ENCODE results near the gene PI4K2B.
"Not testable (repeated sequence)": the region's sequence is repeated elsewhere in the genome, so short reads cannot be mapped to it uniquely, and the experiment has no call there.

Gene PI4K2B

DNA sequence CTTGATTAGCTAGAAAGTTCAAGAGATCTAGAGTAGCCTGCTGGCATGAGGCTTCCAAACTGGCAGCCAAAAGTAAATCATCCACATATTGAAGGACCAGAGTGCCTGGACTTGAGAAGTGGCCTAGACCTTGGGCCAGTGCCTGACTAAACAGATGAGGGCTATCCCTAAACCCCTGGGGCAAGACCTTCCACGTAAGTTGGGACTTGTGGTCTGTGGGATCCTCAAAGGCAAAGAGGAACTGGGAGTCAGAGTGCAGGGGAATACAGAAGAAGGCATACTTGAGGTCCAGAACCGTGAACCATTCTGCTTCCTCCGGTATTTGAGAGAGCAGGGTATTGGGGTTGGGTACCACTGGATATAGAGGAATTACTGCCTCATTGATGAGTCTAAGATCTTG is 8.4 kb downstream of the PI4K2B start:
- DNase-seq (ENCODE audit: low read depth): not testable (repeated sequence)

- DNase-seq (ENCODE audit: low read depth): no peak
Measured at GRCh38 chr4:25245181-25245580, 11.3 kb downstream of the PI4K2B start.

DNA sequence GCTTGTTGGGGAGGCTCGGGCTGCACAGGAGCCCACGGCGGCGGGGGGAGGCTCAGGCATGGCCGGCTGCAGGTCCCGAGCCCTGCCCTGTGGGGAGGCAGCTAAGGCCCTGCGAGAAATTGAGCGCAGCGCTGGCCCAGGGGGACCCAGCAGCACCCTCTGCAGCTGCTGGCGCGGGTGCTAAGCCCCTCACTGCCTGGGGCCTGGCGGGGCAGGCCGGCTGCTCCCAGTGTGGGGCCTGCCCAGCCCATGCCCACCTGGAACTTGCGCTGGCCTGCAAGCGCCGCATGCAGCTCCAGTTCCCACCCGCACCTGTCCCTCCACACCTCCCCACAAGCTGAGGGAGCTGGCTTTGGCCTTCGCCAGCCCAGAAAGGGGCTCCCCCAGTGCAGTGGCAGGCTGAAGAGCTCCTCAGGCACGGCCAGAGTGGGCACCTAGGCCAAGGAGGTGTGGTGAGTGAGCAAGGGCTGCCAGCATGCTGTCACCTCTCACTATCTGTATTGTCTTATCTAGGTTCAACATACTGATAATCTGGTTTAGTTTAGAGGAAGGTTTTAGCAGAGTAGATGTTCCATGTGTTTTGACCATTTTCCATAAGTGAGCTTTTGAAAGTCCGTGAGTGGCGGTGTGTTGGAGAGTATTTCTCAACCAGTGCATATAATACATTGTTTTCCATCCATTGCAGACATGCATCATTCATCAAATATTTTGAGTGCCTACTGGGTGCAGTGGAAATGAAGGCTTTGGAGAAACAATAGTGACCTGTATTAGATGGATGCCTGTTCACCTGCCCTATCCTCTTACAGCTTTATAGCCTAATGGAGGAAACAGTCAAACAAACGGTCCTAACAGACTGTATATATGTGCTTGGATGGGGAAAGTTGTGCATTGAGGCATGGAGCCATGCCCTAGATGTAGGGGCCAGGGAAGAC is 13.1 kb downstream of the PI4K2B start:
- DNase-seq (ENCODE audit: low read depth): no peak

DNA sequence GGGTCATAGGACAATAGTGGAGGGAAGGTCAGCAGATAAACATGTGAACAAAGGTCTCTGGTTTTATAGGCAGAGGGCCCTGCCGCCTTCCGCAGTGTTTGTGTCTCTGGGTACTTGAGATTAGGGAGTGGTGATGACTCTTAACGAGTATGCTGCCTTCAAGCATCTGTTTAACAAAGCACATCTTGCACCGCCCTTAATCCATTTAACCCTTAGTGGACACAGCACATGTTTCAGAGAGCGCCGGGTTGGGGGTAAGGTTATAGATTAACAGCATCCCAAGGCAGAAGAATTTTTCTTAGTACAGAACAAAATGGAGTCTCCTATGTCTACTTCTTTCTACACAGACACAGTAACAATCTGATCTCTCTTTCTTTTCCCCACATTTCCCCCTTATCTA is 15.0 kb downstream of the PI4K2B start:
- not testable (repeated sequence) for DNase-seq (ENCODE audit: low read depth)

GRCh38 chr4:25249494-25249893 is 15.7 kb downstream of the PI4K2B start:
- DNase-seq (ENCODE audit: low read depth): not testable (repeated sequence)

GRCh38 chr4:25252230-25253070 is 18.6 kb downstream of the PI4K2B start:
- DNase-seq (ENCODE audit: low read depth): no peak

DNA sequence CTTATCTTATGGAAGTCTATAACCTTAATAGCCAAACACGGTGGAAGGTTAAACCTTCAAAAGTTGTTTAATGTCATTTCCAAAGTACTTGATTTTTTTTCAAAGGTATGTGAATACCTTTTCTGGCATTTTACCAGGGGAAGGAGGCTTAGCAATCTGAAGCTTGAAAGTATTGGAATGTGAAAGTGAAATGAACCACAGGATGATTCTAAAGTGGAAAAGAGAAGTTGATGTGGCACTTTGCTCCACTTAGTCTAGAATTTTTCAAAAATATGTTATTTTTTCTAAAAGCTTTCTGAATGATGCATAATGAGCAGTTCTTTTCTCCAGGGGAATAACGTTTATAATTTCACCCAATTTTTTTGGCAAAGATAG is 19.2 kb downstream of the PI4K2B start:
- no peak for DNase-seq (ENCODE audit: low read depth)

GRCh38 chr4:25253786-25254185 is 20.0 kb downstream of the PI4K2B start:
- not testable (repeated sequence) for DNase-seq (ENCODE audit: low read depth)

DNA sequence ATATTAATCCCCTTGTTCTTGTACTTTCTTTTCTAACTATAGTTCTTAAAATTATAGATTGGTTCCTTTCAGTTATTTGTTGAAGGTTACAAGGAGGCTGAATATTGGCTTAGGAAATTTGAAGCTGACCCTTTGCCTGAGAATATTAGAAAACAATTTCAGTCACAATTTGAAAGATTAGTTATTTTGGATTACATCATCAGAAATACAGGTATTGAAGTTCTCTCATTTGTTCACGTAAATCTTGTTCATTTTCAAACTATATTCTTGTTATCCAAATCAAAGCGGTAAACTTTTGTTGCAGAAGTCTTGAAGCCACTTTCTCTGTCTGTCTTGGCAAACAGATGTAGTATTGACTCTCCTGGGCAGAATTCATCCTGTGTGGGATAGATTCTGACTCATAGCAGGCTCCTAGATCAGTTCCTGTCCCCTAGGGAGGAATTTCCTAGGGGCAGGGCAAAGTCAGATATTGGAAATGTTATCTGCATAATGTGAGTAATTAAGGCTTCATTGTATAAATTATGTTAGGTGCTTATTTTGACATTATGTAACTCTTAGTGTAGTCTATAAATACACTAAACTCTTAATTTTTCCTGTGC is 25.2 kb downstream of the PI4K2B start:
- DNase-seq (ENCODE audit: low read depth): no peak

DNA sequence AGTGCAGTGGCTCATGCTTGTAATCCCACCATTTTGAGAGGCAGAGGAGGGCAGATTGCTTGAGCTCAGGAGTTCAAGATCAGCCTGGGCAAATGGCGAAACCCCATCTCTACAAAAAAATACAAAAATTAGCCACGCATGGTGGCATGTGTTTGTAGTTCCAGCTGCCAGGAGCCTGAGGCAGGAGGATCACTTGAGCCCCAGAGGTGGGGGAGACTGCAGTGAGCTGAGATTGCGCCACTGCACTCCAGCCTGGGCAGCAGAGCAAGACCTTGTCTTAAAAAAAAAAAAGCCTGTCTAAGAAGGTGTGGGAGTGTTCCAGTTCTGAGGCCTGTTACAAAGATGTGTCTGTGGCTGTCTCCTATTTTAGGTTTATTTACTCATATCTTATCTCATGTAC is 38.0 kb downstream of the PI4K2B start:
- no peak for DNase-seq (ENCODE audit: low read depth)

GRCh38 chr4:25280210-25280609 is 46.4 kb downstream of the PI4K2B start:
- no peak for DNase-seq (ENCODE audit: low read depth)

DNA sequence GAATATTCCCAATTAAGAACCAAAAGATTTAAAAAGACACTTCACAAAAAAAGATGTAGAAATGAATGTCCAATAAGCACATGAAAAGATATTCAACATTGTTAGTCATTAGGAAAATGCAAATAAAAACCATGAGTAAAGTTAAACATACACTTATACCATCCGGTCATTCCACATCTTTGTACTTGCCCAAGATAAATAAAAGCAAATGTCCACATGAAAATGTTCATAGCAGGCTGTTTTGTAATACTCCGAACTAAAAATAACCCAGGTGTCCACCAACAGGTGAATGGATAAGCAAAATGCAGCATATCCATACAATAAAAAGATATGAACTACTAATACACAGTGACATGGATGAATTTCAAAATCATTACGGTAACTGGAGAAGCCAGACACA is 50.1 kb downstream of the PI4K2B start:
- no peak for DNase-seq (ENCODE audit: low read depth)

- no peak for DNase-seq (ENCODE audit: low read depth)
Measured at GRCh38 chr4:25284466-25284865, 50.6 kb downstream of the PI4K2B start.

DNA sequence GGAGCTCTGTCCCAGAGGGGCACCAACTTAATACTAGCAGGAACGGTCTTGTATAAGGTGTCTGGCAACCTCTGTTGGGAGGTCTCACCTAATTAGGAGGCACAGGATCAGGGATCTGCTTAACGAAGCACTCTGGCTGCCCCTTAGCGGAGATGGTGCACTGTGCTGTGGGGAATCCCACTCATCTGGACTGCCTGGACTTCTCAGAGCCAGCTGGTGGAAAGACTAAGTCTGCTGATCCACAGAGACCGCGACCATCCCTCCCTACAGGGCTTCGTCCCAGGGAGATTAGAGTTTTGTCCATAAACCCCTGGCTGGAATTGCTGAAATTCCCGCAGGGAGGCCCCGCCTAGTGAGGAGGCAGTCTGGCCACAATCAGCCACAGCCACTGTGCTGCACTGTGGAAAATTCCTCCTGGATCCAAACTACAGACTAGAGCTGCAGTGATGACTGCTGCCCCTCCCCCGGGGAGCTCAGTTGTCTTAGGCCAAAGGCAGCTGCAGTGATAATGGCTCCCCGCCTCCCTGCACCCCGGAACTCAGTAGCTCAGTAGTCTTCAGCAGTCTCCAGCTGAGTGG is 56.7 kb downstream of the PI4K2B start:
- no peak for DNase-seq (ENCODE audit: low read depth)

GRCh38 chr4:25291158-25291733 is 57.4 kb downstream of the PI4K2B start:
- DNase-seq (ENCODE audit: low read depth): no peak

DNA sequence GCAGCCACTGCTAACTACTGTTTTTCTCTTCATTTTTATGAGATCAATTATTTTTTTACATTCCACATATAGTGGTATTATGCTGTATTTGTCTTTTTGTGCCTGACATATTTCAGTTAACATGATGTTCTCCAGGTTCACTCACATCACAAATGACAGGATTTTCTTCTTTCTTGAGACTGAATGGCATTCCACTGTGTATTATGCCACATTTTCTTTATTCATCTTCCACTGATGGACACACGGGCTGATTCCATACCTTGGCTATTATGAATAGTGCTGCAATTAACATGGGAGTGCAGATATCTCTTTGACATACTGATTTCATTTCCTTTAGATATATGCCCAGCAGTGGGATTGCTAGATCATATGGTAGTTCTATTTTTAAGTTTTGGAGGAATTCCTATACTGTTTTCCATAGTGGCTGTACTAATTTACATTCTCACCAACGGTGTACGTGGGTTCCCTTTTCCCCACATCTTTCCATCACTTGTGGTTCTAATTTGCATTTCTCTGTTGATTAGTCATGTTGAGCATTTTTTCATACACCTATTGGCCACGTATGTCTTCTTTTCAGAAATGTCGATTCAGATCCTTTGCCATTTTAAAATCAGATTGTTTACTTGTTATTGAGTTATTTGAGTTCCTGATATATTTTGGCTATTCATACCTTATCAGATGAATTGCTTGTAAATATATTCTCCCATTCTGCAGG is 63.9 kb downstream of the PI4K2B start:
- no peak for DNase-seq (ENCODE audit: low read depth)

- DNase-seq (ENCODE audit: low read depth): no peak
Measured at GRCh38 chr4:25299476-25300203, 65.8 kb downstream of the PI4K2B start.

DNA sequence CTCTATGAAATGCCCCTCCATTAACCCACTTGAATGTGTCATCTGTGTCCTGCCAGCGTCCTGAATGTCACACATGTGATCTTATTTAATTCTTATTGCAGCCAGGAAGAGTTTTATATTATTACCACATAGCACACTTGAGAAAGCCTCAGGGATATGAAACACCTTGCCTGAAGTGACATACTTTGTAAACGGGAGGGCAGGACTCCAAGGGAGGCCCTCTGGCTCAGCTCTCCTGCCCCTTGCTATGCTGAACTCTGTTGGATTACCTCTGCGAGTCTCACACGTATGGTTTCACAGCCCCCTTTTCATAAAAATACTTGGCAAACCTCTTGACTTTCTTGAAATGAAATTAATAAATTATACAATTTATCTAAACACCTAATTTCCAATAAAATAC is 67.6 kb downstream of the PI4K2B start:
- DNase-seq (ENCODE audit: low read depth): no peak

GRCh38 chr4:25302626-25303025 is 68.8 kb downstream of the PI4K2B start:
- DNase-seq (ENCODE audit: low read depth): no peak

DNA sequence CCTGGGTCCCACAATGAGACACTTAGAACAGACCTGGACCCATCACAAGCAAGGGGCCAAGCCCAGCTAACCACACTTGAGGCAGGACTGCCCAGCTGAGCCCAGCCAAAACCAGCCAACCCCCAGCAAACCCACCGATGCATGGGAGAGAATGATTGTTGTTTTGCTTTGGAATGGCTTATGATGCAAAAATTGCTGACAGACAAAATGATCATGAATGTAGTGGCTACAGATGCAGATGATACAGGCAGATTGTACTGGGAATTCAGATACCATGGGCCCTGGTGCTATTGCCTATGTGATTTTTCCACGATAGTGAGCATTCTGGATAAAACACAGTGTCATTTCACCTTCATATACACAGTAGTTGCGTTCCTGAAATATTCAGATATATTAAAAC is 69.7 kb downstream of the PI4K2B start:
- DNase-seq (ENCODE audit: low read depth): no peak

Data from activated T-helper 9 cell treated with anti-CD3 and anti-CD28 coated beads, Interleukin-2, amount 50 U/mL, for 16 hours (primary cell).